ENCODE results near the gene ATP13A1. TPM values are rescaled to one million over a fixed set of nuclear protein-coding genes. Genes with fewer than 3 reads are reported as not detected.

Gene ATP13A1
- total and polyA plus RNA-seq, 2 of the 8 experiments (the other 6 are each of a cell fraction or from before 2014, with no cell fraction given) = 33.0 to 64.2 TPM

GRCh38 chr19:19656451-19657396, 6.8 kb downstream of the ATP13A1 start:
- Histone ChIP-seq H3K4ac (replicated peaks; ENCODE audit: insufficient read length, low read depth, low read length) (no peak overlapping the region), H3K27ac (ENCODE audit: low read depth, low read length) (no peak overlapping the region), H3K4me2 (ENCODE audit: insufficient read depth in 1 of 2, low read depth in 2 of 2, low read length in 2 of 2) (no peak overlapping the region), H4K8ac (ENCODE audit: extremely low read depth, insufficient read depth, low read length) (peak overlapping the region; percentile 68; the same call in 1 of the 2 replicates), H4K20me1 (replicated peaks in 1 of 2; ENCODE audit: control insufficient read depth in 1 of 2, insufficient read depth in 2 of 2, low read length in 2 of 2) (peaks cover 6 to 27% of the 10 kb centered on the region in 2 experiments), H2AFZ (ENCODE audit: low read length) (no peak overlapping the region), H3K27me3 (replicated peaks in 1 of 4; ENCODE audit: control insufficient read depth in 3 of 4, extremely low read depth in 1 of 4, insufficient read depth in 3 of 4, low read length in 3 of 4) (no peaks in the 10 kb centered on the region), H3K56ac (replicated peaks; ENCODE audit: insufficient read length, low read depth, low read length) (no peak overlapping the region), H2AK5ac (ENCODE audit: low read depth, low read length) (no peak overlapping the region), H2BK12ac (ENCODE audit: low read depth, low read length) (no peak overlapping the region), H2BK15ac (ENCODE audit: low read length) (no peak overlapping the region), H3K4me3 (ENCODE audit: extremely low read depth in 1 of 4, insufficient read depth in 2 of 4, low read depth in 3 of 4, low read length in 4 of 4) (no peak overlapping the region), H3K9ac (replicated peaks in 1 of 4; ENCODE audit: extremely low read depth in 1 of 4, low read depth in 3 of 4, low read length in 3 of 4) (no peak overlapping the region), H3K36me3 (ENCODE audit: control insufficient read depth in 2 of 4, insufficient read depth in 4 of 4, low read length in 3 of 4) (peaks cover 43 to 80% (median 67%) of the 10 kb centered on the region in 4 experiments), H3K79me1 (ENCODE audit: low read depth, low read length) (peaks cover 14% of the 10 kb centered on the region), H3K9me3 (ENCODE audit: insufficient read depth in 2 of 2, low read depth in 1 of 2, low read length in 1 of 2) (no peaks in the 10 kb centered on the region), H3K14ac (ENCODE audit: insufficient read length) (no peak overlapping the region), H3K23me2 (ENCODE audit: low read depth, low read length) (no peaks in the 10 kb centered on the region), H2BK20ac (ENCODE audit: low read length) (no peak overlapping the region), H3K4me1 (replicated peaks in 1 of 4; ENCODE audit: control insufficient read depth in 3 of 4, insufficient read depth in 4 of 4, low read length in 3 of 4) (peaks cover 0 to 3% (median 0%) of the 10 kb centered on the region in 4 experiments; a peak in 3 of 7 replicates), H3K23ac (ENCODE audit: insufficient read length) (no peak overlapping the region), H3K18ac (ENCODE audit: extremely low read depth, low read length) (no peak overlapping the region), H3K79me2 (ENCODE audit: control insufficient read depth in 1 of 2, insufficient read depth in 2 of 2, low read length in 2 of 2) (peaks cover 7 to 13% of the 10 kb centered on the region in 2 experiments), H4K91ac (replicated peaks; ENCODE audit: insufficient read length, low read length) (no peak overlapping the region), H2BK5ac (ENCODE audit: low read depth, low read length) (no peak overlapping the region), H2BK120ac (replicated peaks; ENCODE audit: low read depth, low read length) (no peak overlapping the region), H4K5ac (ENCODE audit: insufficient read length, low read depth, low read length) (no peak overlapping the region)
- FAIRE-seq (no peak), DNase-seq (ENCODE audit: low read depth in 1 of 2, low spot score in 2 of 2) (no peak)
- ChIA-PET POLR2A (ENCODE audit: partially characterized antibody) (interaction anchor here (0.8 to 3.7 kb wide), 3 partner anchors 8 to 29 kb away, joined by 3 to 13 read pairs (median 4); partner anchors contain the start of genes GMIP and LPAR2), CTCF (ENCODE audit: partially characterized antibody) (interaction anchor here (5.0 kb wide), 1 partner anchor 13 kb away, joined by 19 read pairs; the partner anchor contains the start of gene GMIP)
- WGBS, 2 experiments (ENCODE audit: extremely low coverage in 1 of 2, insufficient coverage in 1 of 2, insufficient read length in 1 of 2, insufficient replicate concordance in 2 of 2, low coverage in 1 of 2, low lambda C conversion rate in 2 of 2, missing lambda C conversion rate in 1 of 2) = 94% methylated on average over 33 of the region's 33 CpGs; no CpG with 5 or more reads in 1 of the 2 experiments
- no peak for TF ChIP-seq NANOG (IDR thresholded peaks at IDR 0.05; ENCODE audit: insufficient read depth, low read depth, low read length, poor library complexity, severe bottlenecking)
- TF ChIP-seq JUND (IDR thresholded peaks at IDR 0.05; ENCODE audit: low read length) = no peak
- TF ChIP-seq SP2 (IDR thresholded peaks at IDR 0.05; ENCODE audit: low read length) = no peak
- no peak for TF ChIP-seq JUN (IDR thresholded peaks at IDR 0.05; ENCODE audit: low read depth, low read length)
- no peak for TF ChIP-seq KDM1A (IDR thresholded peaks at IDR 0.05; ENCODE audit: borderline replicate concordance, low read length)
- TF ChIP-seq RFX5 (IDR thresholded peaks at IDR 0.05; ENCODE audit: borderline replicate concordance, low read depth, low read length) = no peak
- no peak for TF ChIP-seq RNF2 (IDR thresholded peaks at IDR 0.05; ENCODE audit: borderline replicate concordance, low read depth, low read length, missing control alignments, poor library complexity, severe bottlenecking)
- no peak for TF ChIP-seq POU5F1 (IDR thresholded peaks at IDR 0.05; ENCODE audit: low read depth, low read length)
- TF ChIP-seq SP1 (IDR thresholded peaks at IDR 0.05; ENCODE audit: low read depth, low read length) = no peak
- no peak for TF ChIP-seq MAFK (IDR thresholded peaks at IDR 0.05; ENCODE audit: low read depth, low read length)
- TF ChIP-seq CBX5 (IDR thresholded peaks at IDR 0.05; ENCODE audit: low read depth, low read length) = no peak
